GM12878 (cell line): ENCODE data around the gene SPIB. TPM values are rescaled to one million over a fixed set of nuclear protein-coding genes. Genes with fewer than 3 reads are reported as not detected.
A peak's percentile ranks its signal among the peaks of the same experiment; 100 is the strongest.

Experiments
- ATAC-seq: fragments of 200-7000 bp; cut with Tn5 transposase; 3 replicates; pipeline ENCODE4 v1.9.1; 2020; ENCODE audit warnings: mild to moderate bottlenecking, moderate library complexity
- BruUV-seq: library from RNA; stranded (reverse); fragments of 400-500 nt; replicated peaks from 2 replicates; lab custom pipeline; 2021; lab: Mats Ljungman, UMichigan
- CTCF ChIA-PET: fragments of 300-600 bp; sonication (Branson Sonifier 250); formaldehyde crosslinking; extraction: SDS; loops from one replicate; lab custom pipeline; 2021; ENCODE audit warnings: inconsistent platforms; lab: Yijun Ruan, JAX
- POLR2A ChIA-PET: fragments of 350-600 bp; formaldehyde crosslinking; extraction: SDS; loops from one replicate; lab custom pipeline; 2021; ENCODE audit warnings: inconsistent platforms; lab: Charles Lee
- RAD21 ChIA-PET: fragments of 300-600 bp; sonication (Branson Sonifier 250); formaldehyde crosslinking; loops from one replicate; lab custom pipeline; 2023; ENCODE audit warnings: antibody characterized with exemption; ENCODE audit not compliant: unreplicated experiment; lab: Charles Lee
- SMC1A ChIA-PET: fragments of 300-600 bp; sonication (Branson Sonifier 250); formaldehyde crosslinking; loops from one replicate; lab custom pipeline; 2023; ENCODE audit not compliant: unreplicated experiment, uncharacterized antibody; lab: Charles Lee
- DNase-seq: peaks from one replicate; pipeline ENCODE4 v3.0.0-alpha.2; 2011; ENCODE audit warnings: low read depth, low spot score
- FAIRE-seq: peaks from 3 replicates; lab custom pipeline; 2011; peaks lifted over from hg19 to GRCh38; lab: Jason Lieb, UNC
- H2AFZ ChIP-seq: 2 replicates; pipeline ENCODE4 v1.6.0; 2011; ENCODE audit warnings: low read depth, low read length, control low read depth; ENCODE audit not compliant: control insufficient read depth
- H3K27ac ChIP-seq: 2 replicates; pipeline ENCODE4 v1.5.1; 2011; ENCODE audit warnings: control low read depth; ENCODE audit not compliant: control insufficient read depth, insufficient read depth
- H3K27me3 ChIP-seq, 2 experiments: replicated peaks in 1 of 2; 2 replicates each; pipeline versions ENCODE4 v1.6.0 to v1.6.1; 2011; ENCODE audit warnings: low read length in 1 of 2; ENCODE audit not compliant: control insufficient read depth in 2 of 2, insufficient read depth in 2 of 2
- H3K36me3 ChIP-seq, 2 experiments: 2 replicates each; pipeline ENCODE4 v1.5.1; 2011; ENCODE audit warnings: low read length in 1 of 2; ENCODE audit not compliant: control insufficient read depth in 2 of 2, insufficient read depth in 2 of 2
- H3K4me1 ChIP-seq: 2 replicates; pipeline ENCODE4 v1.6.1; 2011; ENCODE audit warnings: mild to moderate bottlenecking, low read length, moderate library complexity, mixed read lengths; ENCODE audit not compliant: control insufficient read depth, insufficient read depth
- H3K4me2 ChIP-seq: 2 replicates; pipeline ENCODE4 v1.6.0; 2011; ENCODE audit warnings: control low read depth; ENCODE audit not compliant: control insufficient read depth, insufficient read depth
- H3K4me3 ChIP-seq: fragments of 200-600 bp; sonication (generic); 2 replicates; pipeline ENCODE4 v1.5.1; 2016
- H3K79me2 ChIP-seq: 2 replicates; pipeline ENCODE4 v1.6.0; 2011; ENCODE audit warnings: low read length; ENCODE audit not compliant: control insufficient read depth, insufficient read depth
- H3K9ac ChIP-seq: 2 replicates; pipeline ENCODE4 v1.8.0; 2011; ENCODE audit warnings: low read length, control low read depth, mixed read lengths; ENCODE audit not compliant: control insufficient read depth, insufficient read depth
- H3K9me3 ChIP-seq: replicated peaks from 3 replicates; pipeline ENCODE4 v1.5.1; 2011; ENCODE audit warnings: mild to moderate bottlenecking, low read length; ENCODE audit not compliant: control insufficient read depth, insufficient read depth
- H4K20me1 ChIP-seq: 2 replicates; pipeline ENCODE4 v1.6.0; 2011; ENCODE audit not compliant: control insufficient read depth, insufficient read depth
- EGR1 ChIP-seq, 2 experiments: IDR thresholded peaks; 1 replicate in 1 of 2; 2 replicates in 1 of 2; pipeline ENCODE4 v1.6.1; 2011 to 2012; ENCODE audit warnings: low read depth in 2 of 2, low read length in 2 of 2, borderline replicate concordance in 1 of 2, mild to moderate bottlenecking in 1 of 2, moderate library complexity in 1 of 2
- KAT2A ChIP-seq: conservative IDR thresholded peaks from 2 replicates; pipeline ENCODE4 v1.6.1; 2011; ENCODE audit warnings: low read depth, low read length; ENCODE audit not compliant: control insufficient read depth
- SMARCA5 ChIP-seq: fragments of 450-650 bp; IDR thresholded peaks from 2 replicates; pipeline ENCODE4 v1.6.1; 2017; ENCODE audit warnings: mild to moderate bottlenecking
- ZNF217 ChIP-seq: fragments of 450-650 bp; IDR thresholded peaks from 2 replicates; pipeline ENCODE4 v1.6.1; 2017; ENCODE audit warnings: antibody characterized with exemption, mild to moderate bottlenecking
- WGBS: methylation state at CpG from one replicate; pipeline ENCODE4 v1.1.6; 2016; ENCODE audit warnings: low lambda C conversion rate; ENCODE audit not compliant: insufficient replicate concordance, insufficient coverage; ENCODE audit errors: missing lambda C conversion rate; 5-methylcytosine and 5-hydroxymethylcytosine counted together
- in situ Hi-C: fragments of 300-500 bp; cut with MboI; formaldehyde crosslinking; loops from 9 replicates; pipeline ENCODE4 v1.14.3; 2018; ENCODE audit warnings: mixed read lengths
- intact Hi-C: fragments of 100-400 bp; cut with micrococcal nuclease; formaldehyde crosslinking; loops from one replicate; pipeline ENCODE4 v1.14.2; 2022; ENCODE audit not compliant: unreplicated experiment
- polyA plus RNA-seq, 11 experiments: library from polyadenylated mRNA; depleted of rRNA in 4 of 11; unstranded in 6 of 11; stranded (reverse) in 5 of 11; fragments of >200 nt; fragmentation: Nextera tagmentation in 4 of 11; fragmentation: Illumina TruSeq in 1 of 11; extraction: Ambion mirVana in 4 of 11; extraction: Trizol in 1 of 11; gene quantifications; 1 replicate in 1 of 11; 2 replicates in 10 of 11; pipeline versions ENCODE4 v1.2.1 to v1.2.3, GENCODE V29; 2011 to 2016; ENCODE audit warnings: inconsistent platforms in 2 of 11, missing spikeins in 2 of 11, low read depth in 1 of 11
- total RNA-seq, 4 experiments: library from RNA; depleted of rRNA in 3 of 4; stranded (reverse); fragments of >200 nt in 3 of 4; fragmentation: Illumina TruSeq in 1 of 4; extraction: Trizol in 1 of 4; gene quantifications; 2 replicates each; pipeline versions ENCODE4 v1.2.1 to v1.2.3, GENCODE V29; 2013 to 2021
- TF ChIP-seq, protein P1 (sequence below): fragments of 450-650 bp; IDR thresholded peaks from 2 replicates; pipeline ENCODE4 v1.6.1; 2016; ENCODE audit warnings: mild to moderate bottlenecking, moderate library complexity, borderline replicate concordance
- TF ChIP-seq, protein P2 (sequence below): fragments of 450-650 bp; conservative IDR thresholded peaks from 2 replicates; pipeline ENCODE4 v1.6.1; 2017; ENCODE audit warnings: mild to moderate bottlenecking, moderate library complexity

Gene SPIB
- total and polyA plus RNA-seq, 10 of the 15 experiments (the other 5 are each of a cell fraction or from before 2014, with no cell fraction given) = 3.5 to 123 (median 56.0) TPM

DNA sequence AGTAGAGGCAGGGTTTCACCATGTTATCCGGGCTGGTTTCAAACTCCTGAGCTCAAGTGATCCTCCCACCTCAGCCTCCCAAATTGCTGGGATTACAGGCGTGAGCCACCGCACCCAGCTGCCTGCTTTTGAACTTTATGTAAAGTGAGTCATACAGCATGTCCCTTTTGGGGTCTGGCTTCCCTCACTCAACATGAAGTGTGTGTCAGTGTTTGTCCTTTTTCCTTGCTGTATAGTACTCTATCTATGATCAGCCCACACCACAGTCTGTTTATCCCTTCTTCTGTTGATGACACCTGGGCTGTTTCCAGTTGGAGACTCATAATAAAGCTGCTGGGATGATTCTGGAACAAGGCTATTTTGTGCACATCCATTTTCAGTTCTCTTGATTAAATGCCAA is 2.1 kb downstream of the SPIB start:
- Histone ChIP-seq H3K36me3 (peaks cover 9 to 10% of the 10 kb centered on the region in 2 experiments; a peak in 3 of 4 replicates), H3K27ac (peak overlapping the region; percentile 79; the same call in 1 of the 2 replicates), H2AFZ (no peak overlapping the region), H3K4me1 (peaks cover 38% of the 10 kb centered on the region), H4K20me1 (peaks cover 4% of the 10 kb centered on the region), H3K4me2 (peak overlapping the region; percentile 36; the same call in 1 of the 2 replicates)
- ChIA-PET CTCF (interaction anchor here (0.6 to 3.1 kb wide), 8 partner anchors 40 to 136 kb away, joined by 3 to 19 read pairs (median 4); no protein-coding TSS in a partner anchor), SMC1A (interaction anchor here (1.0 to 2.1 kb wide), 5 partner anchors 36 to 78 kb away, joined by 3 to 10 read pairs (median 3); partner anchors contain the start of gene POLD1), RAD21 (interaction anchor here (1.5 kb wide), 1 partner anchor 40 kb away, joined by 7 read pairs; no protein-coding TSS in a partner anchor)
- intact Hi-C loops = no loop called here
- no peak for DNase-seq
- 31% methylated on average over 3 of the region's 3 CpGs for WGBS
- peak; percentile 60 for TF ChIP-seq ZNF217
- TF ChIP-seq SMARCA5 = peak; percentile 81
- no peak for TF ChIP-seq KAT2A
- TF ChIP-seq, protein P1, sequence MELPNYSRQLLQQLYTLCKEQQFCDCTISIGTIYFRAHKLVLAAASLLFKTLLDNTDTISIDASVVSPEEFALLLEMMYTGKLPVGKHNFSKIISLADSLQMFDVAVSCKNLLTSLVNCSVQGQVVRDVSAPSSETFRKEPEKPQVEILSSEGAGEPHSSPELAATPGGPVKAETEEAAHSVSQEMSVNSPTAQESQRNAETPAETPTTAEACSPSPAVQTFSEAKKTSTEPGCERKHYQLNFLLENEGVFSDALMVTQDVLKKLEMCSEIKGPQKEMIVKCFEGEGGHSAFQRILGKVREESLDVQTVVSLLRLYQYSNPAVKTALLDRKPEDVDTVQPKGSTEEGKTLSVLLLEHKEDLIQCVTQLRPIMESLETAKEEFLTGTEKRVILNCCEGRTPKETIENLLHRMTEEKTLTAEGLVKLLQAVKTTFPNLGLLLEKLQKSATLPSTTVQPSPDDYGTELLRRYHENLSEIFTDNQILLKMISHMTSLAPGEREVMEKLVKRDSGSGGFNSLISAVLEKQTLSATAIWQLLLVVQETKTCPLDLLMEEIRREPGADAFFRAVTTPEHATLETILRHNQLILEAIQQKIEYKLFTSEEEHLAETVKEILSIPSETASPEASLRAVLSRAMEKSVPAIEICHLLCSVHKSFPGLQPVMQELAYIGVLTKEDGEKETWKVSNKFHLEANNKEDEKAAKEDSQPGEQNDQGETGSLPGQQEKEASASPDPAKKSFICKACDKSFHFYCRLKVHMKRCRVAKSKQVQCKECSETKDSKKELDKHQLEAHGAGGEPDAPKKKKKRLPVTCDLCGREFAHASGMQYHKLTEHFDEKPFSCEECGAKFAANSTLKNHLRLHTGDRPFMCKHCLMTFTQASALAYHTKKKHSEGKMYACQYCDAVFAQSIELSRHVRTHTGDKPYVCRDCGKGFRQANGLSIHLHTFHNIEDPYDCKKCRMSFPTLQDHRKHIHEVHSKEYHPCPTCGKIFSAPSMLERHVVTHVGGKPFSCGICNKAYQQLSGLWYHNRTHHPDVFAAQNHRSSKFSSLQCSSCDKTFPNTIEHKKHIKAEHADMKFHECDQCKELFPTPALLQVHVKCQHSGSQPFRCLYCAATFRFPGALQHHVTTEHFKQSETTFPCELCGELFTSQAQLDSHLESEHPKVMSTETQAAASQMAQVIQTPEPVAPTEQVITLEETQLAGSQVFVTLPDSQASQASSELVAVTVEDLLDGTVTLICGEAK = 0 out of 2 replicates have a peak, but pooled peaks have one; percentile 15
- TF ChIP-seq, protein P2, sequence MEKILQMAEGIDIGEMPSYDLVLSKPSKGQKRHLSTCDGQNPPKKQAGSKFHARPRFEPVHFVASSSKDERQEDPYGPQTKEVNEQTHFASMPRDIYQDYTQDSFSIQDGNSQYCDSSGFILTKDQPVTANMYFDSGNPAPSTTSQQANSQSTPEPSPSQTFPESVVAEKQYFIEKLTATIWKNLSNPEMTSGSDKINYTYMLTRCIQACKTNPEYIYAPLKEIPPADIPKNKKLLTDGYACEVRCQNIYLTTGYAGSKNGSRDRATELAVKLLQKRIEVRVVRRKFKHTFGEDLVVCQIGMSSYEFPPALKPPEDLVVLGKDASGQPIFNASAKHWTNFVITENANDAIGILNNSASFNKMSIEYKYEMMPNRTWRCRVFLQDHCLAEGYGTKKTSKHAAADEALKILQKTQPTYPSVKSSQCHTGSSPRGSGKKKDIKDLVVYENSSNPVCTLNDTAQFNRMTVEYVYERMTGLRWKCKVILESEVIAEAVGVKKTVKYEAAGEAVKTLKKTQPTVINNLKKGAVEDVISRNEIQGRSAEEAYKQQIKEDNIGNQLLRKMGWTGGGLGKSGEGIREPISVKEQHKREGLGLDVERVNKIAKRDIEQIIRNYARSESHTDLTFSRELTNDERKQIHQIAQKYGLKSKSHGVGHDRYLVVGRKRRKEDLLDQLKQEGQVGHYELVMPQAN = peak; percentile 61; the same call in 1 of the 2 replicates
- no peak for TF ChIP-seq EGR1 (IDR thresholded peaks at IDR 0.05; ENCODE audit: borderline replicate concordance in 1 of 2, low read depth in 2 of 2, low read length in 2 of 2)
- TF ChIP-seq, all 136 proteins: peak for 4
- BruUV-seq = no TSS peak
- Histone ChIP-seq H3K4me3 (peak overlapping the region; percentile 78), H3K27me3 (no peaks in the 10 kb centered on the region), H3K79me2 (peaks cover 33% of the 10 kb centered on the region), H3K9ac (no peak overlapping the region; the same call in 1 of the 2 replicates), H3K9me3 (no peaks in the 10 kb centered on the region)
- ATAC-seq (no peak), FAIRE-seq (no peak)
- POLR2A ChIA-PET = interaction anchor here (0.7 to 3.1 kb wide), 6 partner anchors 10 to 526 kb away, joined by 3 to 12 read pairs (median 4); partner anchors contain the start of gene MYBPC2
- in situ Hi-C loops = no loop called here
